ENCODE data around the gene DLG4.

DLG4 gene

DNA sequence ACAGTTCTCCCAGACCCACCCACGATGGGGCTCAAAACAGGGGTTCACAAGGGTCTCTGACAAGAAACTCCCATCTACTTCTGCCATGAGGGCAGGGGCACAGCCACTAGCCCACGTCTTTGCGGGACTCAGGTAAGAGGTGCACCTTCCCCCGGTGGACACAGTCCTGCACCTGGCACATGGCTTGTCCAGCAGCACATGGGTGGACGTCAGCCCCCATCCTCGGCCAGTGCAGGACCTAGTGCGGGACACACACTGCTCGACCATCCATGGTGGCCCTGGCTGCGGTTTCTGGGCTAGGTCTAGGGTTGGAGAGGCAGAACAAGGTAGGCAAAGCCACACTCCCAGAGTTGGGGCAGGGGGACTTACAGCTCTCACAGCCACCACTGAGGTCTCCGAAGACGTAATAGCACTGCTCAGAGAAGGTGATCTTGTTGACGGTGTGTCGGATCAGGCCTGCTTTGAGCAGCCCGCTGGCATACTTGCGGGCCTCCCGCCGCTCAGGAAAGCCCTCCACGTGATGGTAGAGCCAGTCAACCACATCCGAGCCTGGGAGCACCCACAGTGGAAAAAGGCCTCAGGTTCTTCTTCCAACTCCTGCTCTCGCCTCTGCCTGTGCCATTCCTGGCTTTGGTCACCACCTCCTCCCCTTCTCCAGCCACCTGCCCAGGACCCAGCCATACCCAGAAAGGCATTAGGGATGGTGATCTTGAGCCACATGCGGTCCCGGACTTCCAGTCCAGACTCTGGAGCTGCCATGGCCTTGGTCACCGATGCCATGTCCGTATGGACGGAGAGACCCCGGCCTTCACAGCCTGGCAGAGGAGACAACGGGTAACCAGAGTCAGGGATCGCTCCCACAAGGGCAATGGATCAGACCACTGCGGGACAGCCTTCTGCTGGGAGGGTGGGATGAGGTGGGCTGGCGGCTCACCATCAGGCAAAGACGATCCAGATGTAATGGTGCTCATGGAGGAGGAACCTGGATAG is 7.4 kb upstream of the DLG4 start:
- no peak for DNase-seq

DNA sequence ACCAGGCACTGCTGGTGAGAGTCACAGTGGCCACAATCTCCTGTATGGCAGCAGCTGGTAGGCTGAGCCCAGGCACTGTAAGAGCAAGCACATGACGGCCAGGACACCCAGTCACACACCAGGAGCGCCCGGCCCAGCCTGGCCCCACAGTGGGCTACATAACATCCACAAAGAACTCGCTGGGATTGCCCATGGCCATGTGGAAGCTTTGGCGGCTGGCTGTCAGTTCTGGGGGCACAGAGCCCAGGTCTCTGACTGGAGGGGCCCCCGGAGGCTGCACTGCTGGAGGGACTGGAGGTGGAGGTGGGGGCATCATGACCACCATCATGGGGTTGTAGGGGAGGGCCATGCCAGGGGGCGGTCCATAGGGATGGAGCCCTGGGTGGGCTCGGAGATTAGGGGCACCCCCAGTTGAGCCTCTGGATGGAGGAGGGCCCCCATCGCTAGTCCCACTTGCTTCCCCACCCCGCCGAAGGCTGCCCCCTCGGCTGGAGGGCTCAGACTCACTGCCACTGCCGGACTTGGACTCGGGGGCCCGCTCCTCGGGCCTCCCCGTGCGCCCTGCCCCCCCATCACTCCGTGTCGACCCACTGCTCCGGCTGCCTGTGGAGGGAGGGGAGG is 6.2 kb upstream of the DLG4 start:
- no peak for DNase-seq

DNA sequence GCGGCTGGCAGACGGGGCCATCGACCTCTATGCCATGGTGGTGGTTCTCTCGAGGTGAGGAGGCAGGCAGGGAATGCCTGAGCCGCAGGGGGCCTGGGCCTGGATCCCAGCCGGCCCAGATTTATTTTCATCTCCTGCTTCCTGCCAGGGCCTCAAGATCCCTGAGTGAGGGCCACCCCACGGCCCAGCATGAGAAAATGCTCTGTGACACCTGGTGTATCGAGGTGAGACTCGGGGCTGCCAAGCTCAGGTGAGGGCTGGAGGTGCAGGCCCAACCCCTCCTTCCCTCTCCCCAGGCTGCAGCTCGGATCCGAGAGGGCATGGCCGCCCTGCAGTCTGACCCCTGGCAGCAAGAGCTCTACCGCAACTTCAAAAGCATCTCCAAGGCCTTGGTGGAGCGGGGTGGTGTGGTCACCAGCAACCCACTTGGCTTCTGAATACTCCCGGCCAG is 5.0 kb upstream of the DLG4 start:
- no peak for DNase-seq

DNA sequence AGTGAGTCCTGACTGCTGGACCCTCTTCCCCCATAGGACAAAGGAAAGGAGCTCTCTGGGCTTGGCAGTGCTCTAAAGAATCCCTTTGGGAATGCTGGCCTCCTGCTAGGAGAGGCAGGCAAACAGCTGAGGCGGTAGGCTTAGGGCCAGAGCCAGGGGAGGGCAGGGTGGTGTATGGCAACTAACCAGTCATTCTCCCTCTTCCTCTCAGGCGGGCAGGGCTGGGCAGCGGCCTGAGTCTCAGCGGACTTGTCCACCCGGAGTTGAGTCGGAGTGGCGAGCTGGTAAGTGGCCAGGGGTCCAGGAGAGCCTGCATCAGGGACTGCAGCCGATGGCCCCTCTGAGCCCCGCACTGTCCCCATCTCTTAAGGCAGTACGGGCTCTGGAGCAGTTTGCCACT is 4.5 kb upstream of the DLG4 start:
- no peak for DNase-seq

DNA sequence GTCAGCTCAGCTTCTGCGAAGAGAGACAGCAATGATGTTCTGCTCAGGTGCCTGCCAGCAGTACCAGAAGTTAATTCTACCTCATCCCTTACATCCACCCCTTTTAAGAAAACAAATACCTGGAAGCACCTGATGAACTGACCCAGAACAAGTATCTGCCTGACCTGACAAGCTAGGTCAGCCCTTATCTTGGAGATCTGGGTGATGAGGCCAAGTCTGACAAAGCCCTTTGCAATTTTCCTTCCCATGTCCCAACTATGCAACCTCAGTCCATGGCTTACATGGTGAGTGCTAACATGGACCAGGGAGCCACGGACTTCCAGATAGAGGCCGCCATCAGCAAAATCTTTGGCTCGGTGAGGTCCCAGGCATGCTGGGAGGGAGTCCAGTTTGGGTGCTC is 3.7 kb upstream of the DLG4 start:
- DNase-seq, result no peak

DNA sequence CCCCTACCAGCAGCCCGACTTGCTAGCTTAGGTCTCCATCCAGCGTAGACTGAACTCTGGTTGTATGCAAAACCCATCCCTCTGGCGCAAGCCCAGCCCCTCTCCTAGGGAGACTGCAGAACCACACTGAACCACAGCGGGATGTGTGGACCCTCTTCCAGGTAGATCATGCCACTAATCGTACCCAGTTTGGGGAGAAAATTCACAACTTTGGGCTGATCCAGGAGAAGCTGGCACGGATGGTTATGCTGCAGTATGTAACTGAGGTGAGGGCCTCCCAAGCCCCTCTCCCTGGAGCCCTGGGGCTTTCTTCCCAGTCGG is 3.3 kb upstream of the DLG4 start:
- DNase-seq, result no peak

DNA sequence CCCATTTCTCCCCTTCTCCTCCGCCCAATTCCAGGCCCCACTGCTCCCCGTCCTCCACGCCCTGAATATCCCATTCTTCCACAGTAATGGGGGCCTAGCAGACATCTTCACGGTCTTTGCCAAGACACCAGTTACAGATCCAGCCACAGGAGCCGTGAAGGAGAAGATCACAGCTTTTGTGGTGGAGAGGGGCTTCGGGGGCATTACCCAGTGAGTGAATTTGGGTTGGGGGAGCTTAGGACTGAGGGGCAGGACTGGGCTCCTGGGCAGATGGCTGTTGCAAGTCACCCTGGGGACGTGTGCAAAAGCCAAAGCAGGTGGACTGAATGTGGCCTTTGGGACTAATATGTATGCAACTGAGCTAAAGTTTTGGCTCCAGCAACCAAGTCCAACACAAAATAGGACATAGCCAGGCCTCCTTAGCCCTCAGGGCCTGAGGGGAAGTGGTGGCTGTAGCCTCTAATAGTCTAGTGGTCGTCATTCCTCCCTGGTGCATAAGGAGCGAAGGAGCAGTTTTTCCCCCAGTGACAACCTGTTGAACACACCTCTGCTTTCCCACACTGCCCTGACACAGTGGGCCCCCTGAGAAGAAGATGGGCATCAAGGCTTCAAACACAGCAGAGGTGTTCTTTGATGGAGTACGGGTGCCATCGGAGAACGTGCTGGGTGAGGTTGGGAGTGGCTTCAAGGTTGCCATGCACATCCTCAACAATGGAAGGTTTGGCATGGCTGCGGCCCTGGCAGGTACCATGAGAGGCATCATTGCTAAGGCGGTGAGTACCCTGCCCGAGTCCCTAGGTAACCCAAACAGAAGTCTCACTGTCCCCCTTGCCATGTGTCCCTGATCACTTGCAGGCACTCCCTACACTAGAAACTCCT is 2.7 kb upstream of the DLG4 start:
- DNase-seq, result no peak

DNA sequence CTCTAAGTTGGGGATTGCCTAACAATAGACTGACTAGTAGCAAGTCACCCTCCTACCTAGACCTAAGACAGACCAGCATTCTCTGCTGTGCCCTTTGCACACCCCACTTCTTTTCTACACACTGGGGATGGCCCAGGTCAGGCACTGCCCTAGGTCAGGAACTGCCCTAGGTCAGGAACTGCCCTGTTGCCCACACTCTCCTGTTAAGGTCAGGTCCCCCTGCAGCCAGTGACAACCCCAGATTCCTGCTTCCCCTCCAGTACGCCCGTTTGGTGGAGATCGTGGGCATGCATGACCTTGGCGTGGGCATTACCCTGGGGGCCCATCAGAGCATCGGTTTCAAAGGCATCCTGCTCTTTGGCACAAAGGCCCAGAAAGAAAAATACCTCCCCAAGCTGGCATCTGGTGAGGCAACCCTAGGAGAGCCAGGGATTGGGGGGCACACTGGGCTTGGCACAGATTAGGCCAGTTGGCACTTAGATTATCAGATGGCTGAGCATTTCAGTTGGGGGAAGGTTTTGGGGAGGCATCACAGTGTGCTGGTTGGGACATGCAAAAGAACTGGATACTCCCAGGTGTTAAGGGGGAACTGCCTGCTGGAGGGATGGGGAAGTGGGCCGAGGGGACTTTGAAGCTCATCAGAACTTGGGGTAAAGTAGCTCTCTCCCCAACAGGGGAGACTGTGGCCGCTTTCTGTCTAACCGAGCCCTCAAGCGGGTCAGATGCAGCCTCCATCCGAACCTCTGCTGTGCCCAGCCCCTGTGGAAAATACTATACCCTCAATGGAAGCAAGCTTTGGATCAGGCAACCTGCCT is 1.8 kb upstream of the DLG4 start:
- DNase-seq, result no peak

DNA sequence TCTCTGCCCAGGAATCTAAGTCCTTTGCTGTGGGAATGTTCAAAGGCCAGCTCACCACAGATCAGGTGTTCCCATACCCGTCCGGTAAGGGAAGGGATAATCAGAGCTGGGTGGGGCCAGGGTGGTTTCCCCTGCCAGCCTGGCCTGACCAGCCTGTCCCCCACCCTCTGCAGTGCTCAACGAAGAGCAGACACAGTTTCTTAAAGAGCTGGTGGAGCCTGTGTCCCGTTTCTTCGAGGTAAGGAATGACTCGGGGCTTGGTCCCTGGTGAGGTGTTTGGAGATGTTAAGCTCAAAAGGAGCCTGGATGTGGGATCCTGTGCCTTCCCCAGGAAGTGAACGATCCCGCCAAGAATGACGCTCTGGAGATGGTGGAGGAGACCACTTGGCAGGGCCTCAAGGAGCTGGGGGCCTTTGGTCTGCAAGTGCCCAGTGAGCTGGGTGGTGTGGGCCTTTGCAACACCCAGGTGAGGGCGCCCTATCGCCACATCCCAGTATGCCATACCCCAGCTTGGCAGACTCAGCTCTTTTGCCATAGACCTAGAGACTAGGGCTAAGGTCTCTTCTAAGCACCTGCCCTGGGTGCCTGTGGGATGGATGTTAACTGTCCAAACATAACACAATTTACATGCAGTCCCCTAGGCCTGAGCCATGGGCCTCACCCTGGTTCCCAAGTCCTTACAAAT is 1.1 kb upstream of the DLG4 start:
- DNase-seq, result peak; percentile 42

DNA sequence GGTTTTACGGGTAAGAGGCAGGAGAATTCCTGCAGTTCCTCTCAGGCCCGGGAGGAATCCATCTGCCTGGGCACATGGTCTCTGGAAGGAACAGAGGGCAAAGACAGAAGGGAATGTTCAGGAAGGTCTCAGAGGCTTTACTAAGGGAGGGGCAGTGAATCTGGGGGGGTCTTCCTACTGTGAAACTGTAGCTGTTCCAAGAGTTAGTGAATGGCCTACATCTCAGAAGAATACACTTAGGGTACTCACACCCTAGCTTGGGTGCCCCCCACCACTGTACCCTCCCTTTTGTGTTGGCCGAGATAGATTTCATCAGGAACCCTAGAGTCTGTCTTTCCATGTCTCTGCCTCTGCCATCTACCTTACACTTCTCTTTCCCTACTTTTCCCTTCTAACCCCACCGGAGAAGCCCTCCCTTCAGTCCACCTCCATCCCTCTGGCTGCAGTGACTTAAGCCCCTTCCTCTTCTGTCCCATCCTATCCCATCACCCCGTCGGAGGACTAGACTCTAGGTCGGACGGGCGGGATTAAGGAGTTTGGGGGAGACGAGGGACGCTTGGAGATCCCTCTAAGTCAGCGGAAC is 316 bp downstream of the DLG4 start:
- no peak for DNase-seq

DNA sequence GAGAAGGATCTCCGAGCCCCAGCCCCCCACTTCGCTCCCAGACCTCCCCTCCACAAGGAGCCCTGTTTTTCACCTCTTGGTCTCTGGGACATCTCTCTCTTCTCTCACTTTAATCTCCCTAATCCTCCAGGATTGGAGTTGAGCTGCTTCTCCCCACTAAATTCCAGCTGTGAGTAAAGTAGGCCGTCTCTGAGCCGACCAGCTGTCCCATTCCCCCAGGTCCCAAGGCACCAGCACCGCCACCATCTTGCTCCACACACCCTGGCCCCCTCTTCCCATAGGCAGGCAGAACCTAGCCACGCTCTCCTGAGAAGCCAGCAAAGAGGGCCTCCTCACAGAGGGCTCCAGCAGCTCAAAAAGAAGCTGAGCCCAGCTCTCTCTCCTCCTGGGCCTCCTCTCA is 878 bp downstream of the DLG4 start:
- DNase-seq, result no peak

DNA sequence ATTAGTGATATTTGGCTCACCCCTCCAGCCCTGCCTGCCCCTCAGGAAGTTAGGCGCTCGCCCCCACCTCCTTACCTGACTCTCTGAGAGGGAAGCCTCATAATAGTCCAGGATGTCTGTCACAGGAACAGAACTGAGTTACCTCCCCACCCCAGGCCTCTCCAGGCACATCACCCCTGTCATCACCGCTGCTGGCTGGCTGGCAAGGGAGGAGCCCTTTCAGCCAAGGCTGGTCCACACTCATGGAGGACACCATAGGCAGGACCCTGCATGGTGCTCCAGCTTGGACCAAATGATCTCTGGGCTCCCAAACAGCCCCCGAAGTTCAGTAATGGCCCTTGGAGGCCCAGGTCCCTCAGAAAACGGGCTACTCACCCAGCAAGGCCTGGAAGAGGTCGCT is 1.5 kb downstream of the DLG4 start:
- no peak for DNase-seq

DNA sequence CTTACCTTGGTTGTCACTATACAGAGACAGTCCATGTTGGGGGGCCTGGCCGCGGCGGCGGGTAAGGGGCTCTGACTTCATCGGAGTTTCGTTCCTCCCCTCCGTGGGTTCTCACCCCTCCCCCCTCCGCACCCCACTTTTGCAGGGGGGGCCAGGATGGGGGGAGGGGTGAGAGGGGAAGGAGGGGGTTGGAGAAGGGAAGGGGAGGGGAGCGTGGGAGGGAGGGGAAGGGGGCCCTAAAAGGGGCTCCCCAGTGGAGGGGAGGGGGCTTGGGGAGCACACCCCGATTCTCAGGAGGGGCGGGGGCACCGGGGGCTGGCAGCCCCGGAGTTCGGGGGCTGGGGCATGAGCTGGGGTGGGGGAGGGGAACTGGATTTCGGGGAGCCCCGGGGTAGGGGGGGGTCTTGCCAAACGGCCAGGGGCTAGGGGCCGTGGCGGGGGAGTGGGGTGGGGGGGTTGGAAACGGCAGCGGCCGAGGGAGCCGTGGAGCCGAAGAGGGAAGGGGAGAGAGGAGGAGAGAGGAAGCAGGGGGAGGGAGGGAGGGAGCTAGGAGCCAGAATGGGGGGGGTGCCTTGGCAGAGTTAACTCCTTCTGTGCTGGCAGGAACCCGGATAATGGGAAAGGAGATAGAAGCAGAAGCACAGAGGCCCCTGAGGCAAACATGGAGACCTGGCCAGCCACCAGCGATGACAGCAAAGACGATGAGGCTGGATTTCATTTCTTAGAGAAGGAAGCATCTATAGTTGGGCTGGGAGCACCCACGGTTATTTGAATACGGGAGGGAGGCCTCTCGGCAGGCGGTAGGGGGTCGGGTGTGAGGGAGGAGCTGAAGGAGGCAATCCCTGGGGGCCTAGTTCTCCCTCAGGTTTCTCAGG is 2.3 kb downstream of the DLG4 start:
- no peak for DNase-seq

DNA sequence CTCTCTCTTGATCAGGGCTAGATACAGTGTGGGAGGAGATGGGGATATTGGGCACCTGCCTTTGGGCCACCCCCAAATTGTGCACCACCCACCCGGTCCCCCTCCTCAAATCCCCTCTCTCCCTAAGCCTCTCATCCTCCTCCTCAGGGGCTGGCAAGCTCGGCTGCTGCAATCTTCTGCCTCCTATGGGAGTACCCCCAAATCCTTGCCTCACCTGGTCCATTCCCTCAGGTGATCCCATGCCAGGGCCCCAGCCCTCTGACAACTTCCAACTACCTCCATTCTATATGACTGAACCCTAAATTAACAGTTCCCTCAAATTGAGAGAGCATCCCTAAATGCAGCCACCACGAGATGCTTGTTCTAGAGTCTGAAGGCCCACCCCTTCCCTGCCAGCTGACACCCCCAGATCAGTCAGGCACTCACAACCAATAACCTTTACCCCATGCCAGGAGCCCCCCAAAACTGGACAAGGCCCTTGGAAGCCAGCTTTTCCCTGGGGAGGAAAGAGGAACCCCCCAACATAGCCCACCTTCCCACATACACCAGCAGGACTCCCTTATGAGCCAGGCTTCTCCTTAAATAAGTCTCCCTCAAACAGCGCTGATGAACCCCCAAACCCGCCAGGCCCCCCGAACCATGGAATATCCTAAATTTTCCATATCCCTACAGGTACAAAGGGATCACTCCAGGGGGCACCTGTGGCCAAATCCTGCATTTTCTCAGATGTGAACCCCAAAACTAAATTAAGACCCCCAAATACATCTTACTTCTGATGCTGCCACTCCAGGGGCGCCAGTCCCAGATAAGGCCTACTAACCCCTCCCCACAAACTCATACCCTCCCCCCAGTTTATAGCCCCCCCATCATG is 3.2 kb downstream of the DLG4 start:
- no peak for DNase-seq

DNA sequence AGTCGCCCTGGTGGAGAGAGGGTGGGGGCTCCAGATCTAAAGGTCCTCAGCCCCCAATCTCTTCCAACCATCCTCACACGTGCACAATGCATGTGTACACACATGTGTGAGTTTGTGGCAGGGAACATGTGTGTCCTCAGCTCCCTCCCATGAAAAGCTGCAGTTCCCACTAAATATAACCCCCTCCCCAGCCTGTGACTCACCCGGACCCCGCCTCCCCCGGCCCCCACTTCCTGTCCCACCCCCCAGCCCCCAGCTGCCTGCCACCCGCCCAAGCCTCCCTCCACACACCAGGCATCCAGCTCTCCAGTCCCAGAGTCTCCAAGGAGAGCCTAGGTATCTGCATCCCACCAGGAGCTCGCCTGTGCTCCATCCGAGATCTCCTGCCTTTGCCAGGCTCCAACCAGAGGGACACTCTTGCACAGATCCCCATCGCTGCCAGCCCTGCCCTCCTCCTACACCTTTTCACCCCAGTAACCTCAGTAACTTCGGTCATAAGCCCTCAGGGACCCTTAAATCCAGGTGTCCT is 3.9 kb downstream of the DLG4 start:
- DNase-seq, result no peak

DNA sequence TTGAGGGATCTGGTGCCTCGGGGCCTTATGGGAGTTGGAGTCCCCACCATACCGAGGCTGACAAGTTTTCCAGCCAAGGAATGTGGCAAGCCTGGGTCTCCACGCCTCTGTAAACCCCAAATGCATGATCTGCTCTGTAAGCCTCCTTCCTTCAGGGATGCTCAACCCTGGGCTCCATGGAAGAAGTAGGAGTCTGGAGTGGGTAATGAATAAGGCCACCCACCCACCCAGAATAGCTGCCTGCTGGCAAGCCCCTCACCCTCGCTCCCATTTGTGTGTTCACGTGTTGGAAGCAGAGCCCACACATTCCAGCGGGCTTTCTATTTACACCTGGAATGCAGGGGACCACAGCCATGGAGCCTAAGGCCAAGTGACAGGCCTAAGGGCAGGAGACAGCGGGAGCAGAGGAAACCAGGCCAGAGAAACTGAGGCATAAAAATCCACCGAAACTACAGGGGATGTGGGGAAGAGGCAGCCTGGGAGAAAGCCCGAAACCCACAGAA is 4.4 kb downstream of the DLG4 start:
- no peak for DNase-seq

DNA sequence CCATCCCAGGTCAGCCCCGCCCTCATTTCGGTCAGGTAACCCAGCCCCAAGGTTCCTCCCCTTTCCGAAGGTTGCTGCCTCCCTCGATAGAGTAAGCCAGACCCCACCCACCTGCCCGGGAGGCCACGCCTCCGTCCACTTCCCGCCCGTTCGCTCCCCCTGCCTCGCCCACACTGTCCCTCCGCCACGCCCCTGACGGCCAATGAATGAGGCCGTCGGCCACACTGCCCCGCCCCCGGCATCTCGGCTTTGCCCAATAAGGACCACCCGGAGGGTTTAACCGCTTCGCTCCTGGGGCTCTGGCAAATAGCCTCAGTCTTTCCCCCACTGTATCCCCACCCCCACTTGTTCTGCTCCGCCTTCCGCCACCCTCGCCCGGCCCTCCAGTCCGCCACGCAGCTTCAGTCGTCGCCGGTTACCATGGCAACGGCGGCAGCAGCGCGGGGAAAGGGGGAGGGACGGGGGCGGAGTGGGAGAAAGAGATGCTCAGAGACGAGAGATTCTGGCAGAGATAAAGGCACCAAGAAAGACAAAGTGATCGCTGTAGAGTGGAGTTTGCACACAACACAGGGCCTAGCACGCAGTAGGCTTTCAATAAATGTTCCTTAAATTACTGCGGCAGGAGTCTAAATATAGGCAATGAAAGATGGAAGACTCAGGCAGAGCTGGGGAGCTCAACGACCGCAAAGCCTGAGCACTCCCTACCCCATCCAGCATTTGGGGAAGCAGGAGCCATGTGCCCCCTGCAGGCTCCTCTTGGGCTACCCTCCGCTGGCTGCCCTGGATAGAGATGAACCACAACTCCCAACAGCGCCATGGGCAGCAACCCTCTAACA is 5.1 kb downstream of the DLG4 start:
- DNase-seq, result peak; percentile 97

DNA sequence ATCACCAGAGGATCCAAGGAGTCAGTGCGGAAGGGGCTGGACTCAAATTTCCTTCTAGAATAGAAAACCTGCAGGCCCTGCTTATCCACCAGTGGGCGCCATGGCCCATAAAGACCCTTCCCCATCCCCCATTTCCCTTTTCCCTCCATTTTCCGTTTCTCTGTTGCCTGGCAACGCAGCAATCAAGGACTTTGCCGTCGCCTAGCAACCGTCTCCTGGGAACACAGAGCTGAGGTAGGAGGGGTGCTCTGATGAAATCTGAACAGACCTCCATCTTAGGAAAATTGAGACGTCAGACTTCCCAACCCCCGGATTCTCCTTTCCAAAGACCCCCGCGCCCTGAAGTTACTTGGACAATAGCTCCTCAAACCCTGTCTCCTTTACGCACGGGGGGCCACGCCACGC is 5.7 kb downstream of the DLG4 start:
- DNase-seq, result no peak
